Astrocyte (in vitro differentiated cells and primary cell): ENCODE data around the gene GLIS2.

Experiments used
- EZH2 ChIP-seq: IDR thresholded peaks from 2 replicates; pipeline ENCODE4 v1.6.1; 2012; ENCODE audit warnings: mild to moderate bottlenecking, low read length, inconsistent platforms; ENCODE audit not compliant: insufficient read depth
- TF ChIP-seq, protein P1 (sequence below): IDR thresholded peaks from 2 replicates; pipeline ENCODE4 v1.5.1; 2011; ENCODE audit warnings: low read depth, mild to moderate bottlenecking, inconsistent platforms, low read length, moderate library complexity; ENCODE audit not compliant: insufficient read depth

DNA sequence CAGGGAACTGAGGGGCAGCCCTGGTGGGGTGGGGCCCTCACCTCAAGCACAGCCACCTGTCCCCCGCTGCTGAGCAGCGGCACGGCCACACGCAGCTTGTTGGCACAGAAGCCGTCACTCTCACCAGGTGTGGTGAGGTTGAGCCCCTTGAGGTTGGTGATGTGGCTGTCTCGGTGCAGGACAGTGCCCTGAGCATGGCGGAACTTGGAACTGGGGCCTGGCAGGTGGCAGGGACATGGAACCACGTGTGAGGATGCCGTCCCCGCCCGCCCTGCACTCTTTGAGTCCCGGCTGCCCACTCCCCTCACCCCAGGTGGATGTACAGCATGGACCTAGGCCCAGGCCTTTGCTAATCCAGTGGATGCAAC, 46.1 kb downstream of the GLIS2 start:
- TF ChIP-seq, protein P1, sequence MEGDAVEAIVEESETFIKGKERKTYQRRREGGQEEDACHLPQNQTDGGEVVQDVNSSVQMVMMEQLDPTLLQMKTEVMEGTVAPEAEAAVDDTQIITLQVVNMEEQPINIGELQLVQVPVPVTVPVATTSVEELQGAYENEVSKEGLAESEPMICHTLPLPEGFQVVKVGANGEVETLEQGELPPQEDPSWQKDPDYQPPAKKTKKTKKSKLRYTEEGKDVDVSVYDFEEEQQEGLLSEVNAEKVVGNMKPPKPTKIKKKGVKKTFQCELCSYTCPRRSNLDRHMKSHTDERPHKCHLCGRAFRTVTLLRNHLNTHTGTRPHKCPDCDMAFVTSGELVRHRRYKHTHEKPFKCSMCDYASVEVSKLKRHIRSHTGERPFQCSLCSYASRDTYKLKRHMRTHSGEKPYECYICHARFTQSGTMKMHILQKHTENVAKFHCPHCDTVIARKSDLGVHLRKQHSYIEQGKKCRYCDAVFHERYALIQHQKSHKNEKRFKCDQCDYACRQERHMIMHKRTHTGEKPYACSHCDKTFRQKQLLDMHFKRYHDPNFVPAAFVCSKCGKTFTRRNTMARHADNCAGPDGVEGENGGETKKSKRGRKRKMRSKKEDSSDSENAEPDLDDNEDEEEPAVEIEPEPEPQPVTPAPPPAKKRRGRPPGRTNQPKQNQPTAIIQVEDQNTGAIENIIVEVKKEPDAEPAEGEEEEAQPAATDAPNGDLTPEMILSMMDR, result no peak
- no peak for TF ChIP-seq EZH2
